ENCODE results near the gene EHBP1L1.

Gene EHBP1L1

GRCh38 chr11:65575568-65576231 is at the start of gene EHBP1L1:
Gene EHBP1L1 (plus strand): TSS chr11:65576053. CDS start chr11:65576303, 250 bp downstream.
- no peak for DNase-seq

- DNase-seq: no peak
These were observed 49.1 kb upstream of the EHBP1L1 start for GRCh38 chr11:65526744-65527143.

GRCh38 chr11:65528819-65529350 is 47.0 kb upstream of the EHBP1L1 start:
- DNase-seq: no peak

- DNase-seq: no peak
These were observed 46.2 kb upstream of the EHBP1L1 start for GRCh38 chr11:65529475-65530156.

GRCh38 chr11:65530157-65530496 is 45.7 kb upstream of the EHBP1L1 start:
- no peak for DNase-seq

GRCh38 chr11:65532388-65533064 is 43.3 kb upstream of the EHBP1L1 start:
- DNase-seq: no peak

GRCh38 chr11:65535102-65535501 is 40.8 kb upstream of the EHBP1L1 start:
- DNase-seq: no peak

- DNase-seq: no peak
These were observed 39.2 kb upstream of the EHBP1L1 start for GRCh38 chr11:65536412-65537295.

- DNase-seq: no peak
These were observed 38.6 kb upstream of the EHBP1L1 start for GRCh38 chr11:65537296-65537597.

- DNase-seq: no peak
These were observed 38.1 kb upstream of the EHBP1L1 start for GRCh38 chr11:65537620-65538231.

GRCh38 chr11:65538232-65538914 is 37.5 kb upstream of the EHBP1L1 start:
- no peak for DNase-seq

GRCh38 chr11:65538915-65539743 is 36.7 kb upstream of the EHBP1L1 start:
- no peak for DNase-seq

GRCh38 chr11:65539744-65540289 is 36.0 kb upstream of the EHBP1L1 start:
- no peak for DNase-seq

GRCh38 chr11:65540290-65541092 is 35.4 kb upstream of the EHBP1L1 start:
- DNase-seq: peak; percentile 89

GRCh38 chr11:65541093-65541982 is 34.5 kb upstream of the EHBP1L1 start:
- no peak for DNase-seq

GRCh38 chr11:65542738-65543390 is 33.0 kb upstream of the EHBP1L1 start:
- DNase-seq: no peak

- no peak for DNase-seq
These were observed 30.0 kb upstream of the EHBP1L1 start for GRCh38 chr11:65545853-65546216.
